GM19238 (cell line): Measurements from ENCODE around the gene SNX27.

Experiments
- DNase-seq: peaks from one replicate; pipeline ENCODE4 v3.0.0; 2011; ENCODE audit warnings: low spot score; ENCODE audit not compliant: insufficient read length

The SNX27 gene

DNA sequence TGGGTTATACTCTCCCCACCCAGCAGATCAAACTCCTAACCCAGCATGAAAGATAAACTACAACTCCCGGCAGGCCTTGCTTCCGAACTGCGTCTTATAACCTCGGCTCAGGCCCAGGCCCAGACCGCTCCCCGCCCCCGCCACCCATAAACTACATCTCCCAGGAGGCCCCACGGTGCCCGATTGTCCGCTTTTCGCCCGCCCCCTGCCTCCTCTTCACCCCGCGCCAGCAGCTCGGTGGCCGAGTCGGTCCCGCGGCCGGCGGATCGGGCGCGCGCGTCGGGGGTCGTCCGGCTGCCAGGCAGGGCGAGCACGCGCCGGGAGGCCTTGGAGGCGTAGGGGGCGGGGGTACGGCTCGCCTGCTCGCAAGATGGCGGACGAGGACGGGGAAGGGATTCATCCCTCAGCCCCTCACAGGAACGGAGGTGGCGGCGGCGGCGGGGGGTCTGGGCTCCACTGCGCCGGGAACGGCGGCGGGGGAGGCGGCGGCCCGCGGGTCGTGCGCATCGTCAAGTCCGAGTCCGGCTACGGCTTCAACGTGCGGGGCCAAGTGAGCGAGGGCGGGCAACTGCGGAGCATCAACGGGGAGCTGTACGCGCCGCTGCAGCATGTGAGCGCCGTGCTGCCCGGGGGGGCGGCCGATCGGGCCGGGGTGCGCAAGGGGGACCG, at the start of gene SNX27:
Gene SNX27, plus strand, starts transcription at position 219 of the 669 bp plus-strand sequence. Its CDS starts 152 bp downstream, at position 371.
- peak; percentile 97 for DNase-seq

DNA sequence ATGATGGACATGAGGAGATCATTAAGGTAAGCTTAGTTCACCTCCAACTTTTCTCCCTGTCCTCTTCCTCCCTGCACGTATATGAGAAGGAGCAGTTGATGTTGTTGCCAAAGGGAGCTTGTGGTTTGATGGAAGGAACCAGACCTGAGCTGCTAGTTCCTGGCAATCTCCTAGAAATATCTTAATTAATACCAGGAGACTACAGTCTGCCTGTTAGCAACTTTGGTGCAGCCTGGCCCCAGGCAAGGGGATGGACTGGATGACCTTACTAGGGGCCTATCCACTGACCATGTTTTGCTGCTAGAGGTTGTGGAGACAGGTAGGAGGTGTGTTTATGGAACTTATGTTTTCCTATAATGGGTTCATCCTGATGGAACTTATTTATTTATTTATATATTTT, 49.2 kb upstream of the SNX27 start:
- no peak for DNase-seq

DNA sequence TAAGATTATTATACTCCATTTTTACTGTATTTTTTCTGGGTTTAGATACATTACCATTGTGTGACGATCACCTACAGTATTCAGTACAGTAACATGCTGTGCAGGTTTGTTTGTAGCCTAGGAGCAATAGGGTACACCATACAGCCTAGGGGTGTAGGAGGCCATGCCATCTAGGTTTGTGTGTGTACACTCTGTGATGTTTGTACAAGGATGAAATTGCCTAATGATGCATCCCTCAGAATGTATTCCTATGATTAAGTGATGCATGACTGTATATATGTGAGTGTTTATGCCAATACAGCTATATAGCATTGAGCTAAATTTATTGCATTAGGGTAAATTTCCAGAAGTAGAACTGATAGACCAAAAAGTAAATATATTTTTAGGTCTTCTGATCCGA, 48.5 kb upstream of the SNX27 start:
- DNase-seq, result no peak

GRCh38 chr1:151565502-151566189, 46.2 kb upstream of the SNX27 start:
- DNase-seq, result no peak

GRCh38 chr1:151568626-151569088, 43.2 kb upstream of the SNX27 start:
- no peak for DNase-seq

DNA sequence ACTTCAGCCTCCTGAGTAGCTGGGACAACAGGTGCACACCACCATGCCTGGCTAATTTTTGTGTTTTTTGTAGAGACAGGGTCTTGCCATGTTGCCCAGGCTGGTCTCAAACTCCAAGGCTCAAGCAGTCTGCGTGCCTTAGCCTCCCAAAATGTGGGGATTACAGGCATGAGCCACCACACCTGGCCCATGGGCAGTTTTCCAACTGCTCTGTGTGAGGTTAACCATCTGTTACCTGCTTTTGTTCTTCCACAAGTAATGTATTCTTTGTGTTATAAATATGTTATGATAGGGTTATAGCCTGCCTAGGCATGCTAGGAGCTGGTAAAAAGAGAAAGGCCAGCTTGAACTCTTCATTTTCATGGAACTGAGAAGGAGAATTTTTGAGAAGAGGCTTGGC, 41.0 kb upstream of the SNX27 start:
- DNase-seq, result no peak

DNA sequence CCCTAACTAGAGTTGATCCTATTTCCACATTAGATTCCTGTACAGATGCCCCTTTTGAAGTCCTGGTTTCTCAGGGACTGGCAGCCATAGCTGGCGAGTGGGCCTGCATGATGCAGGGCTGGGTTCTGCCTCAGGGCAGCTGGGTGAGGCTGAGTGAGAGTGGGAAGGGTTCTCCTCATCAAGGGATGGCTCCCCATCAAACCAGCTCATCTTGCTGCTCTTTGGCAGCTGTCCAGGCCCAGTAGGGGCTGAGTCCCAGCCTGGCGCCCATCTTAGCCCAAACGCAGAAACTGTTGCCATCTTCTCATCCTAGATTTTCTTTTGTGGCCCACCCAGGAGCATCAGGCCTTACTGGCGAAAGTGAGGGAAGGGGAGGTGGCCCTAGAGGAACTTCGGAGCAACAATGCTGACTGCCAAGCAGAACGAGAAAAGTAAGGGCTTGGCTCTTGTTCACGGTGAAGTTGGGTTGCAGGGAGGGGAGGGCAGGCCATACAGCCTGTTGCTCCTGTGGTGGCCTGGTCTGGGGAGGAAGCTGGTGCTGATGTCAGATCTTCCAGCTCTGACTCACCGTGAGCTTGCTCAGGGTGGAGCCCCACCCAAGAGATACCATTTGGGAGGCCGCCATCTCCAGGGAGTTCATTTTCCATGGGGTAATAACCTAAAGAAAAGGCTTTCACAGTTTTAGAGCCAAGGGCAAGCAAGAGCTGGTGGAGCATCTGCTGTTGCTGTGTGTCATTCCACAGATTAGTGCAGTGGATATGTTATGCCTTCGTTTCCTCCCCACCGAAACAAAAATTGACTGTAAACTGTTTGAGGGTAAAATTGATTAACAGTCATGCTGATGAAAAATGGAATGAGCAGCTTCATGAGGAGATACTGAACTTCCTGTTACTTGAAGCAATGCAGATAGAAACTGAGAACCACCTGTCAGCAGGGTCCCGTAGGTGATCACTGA, 37.0 kb upstream of the SNX27 start:
- DNase-seq, result no peak

- DNase-seq, result no peak
Observed at GRCh38 chr1:151577173-151577572, 34.7 kb upstream of the SNX27 start.

DNA sequence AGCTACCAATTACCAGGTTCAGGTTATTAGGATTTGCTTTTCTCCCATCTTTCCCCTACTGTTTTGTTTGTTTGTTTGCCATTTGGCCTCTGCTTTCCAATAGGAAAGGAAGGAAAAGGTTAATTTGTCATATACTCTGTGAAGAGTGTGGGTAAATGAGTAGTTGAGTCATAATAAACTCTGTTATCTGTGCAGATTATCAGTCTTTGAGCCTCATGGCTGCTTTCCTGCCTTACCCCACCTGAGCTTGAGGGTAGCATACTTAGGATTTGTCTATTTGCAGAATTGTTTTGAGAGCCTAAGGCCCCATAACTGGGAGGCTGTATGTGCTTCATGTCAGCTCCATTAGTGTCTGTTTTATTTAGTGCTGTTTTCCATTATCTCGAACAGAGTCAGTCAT, 32.9 kb upstream of the SNX27 start:
- no peak for DNase-seq

- DNase-seq, result no peak
Observed at GRCh38 chr1:151579436-151580225, 32.2 kb upstream of the SNX27 start.

DNA sequence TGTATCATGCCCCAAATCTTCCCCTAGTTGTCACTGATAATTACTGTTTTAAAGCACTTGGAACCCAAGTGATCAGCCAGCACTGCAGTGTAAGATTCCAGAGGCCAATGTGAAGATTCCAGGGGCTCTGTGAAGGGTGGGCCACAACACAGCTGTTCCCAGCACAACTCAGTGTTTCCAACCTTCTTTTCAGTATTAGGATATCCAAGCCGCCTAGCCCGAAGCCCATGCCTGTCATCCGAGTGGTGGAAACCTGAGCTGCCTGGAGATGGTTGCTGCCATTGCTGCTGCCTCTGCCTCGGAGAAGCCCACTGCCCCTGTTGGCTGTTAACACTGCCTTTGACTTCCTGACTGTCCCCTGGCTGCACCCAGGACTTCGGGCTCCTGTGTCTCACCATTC, 30.4 kb upstream of the SNX27 start:
- no peak for DNase-seq

DNA sequence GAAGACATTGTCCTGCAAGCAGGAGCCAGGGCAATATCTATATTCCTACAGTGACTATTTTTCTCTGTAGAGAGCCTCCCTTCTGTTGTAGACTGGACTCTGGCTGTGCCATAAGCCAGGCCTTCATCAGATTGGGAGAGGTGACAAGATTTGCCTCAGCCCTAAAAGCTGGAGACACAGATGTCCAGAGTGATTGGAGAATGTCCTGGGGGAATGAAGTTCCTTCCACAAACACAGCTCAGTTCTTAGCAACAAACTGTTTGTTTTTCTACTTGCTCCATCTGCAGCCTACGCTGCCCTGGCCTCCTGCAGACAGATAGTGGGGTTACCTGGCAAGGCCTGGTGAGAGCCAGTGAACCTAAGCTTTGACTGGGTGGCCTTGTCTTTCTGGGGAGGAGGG, 29.9 kb upstream of the SNX27 start:
- DNase-seq, result no peak

DNA sequence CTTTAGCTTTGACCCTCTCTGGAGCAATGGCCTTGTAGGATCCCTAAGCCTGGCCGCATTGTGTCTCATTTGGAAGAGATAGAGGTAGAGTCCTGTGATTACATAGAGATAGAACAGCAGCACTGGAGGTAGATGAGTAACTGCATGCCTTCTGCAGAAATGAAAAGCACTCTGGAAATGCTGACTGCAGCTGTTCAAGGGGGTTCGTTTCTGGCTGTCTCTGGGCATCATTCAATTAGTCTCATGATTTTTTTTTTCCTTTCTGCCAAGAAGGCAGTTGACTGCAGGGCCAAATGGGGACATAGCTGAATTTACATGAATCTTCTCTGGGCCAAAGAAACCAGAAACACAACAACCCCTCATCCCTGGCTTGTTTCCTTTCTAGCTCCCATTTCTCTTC, 28.1 kb upstream of the SNX27 start:
- DNase-seq, result no peak

GRCh38 chr1:151584278-151584677, 27.6 kb upstream of the SNX27 start:
- DNase-seq, result no peak

- DNase-seq, result no peak
Observed at GRCh38 chr1:151584780-151585179, 27.1 kb upstream of the SNX27 start.

DNA sequence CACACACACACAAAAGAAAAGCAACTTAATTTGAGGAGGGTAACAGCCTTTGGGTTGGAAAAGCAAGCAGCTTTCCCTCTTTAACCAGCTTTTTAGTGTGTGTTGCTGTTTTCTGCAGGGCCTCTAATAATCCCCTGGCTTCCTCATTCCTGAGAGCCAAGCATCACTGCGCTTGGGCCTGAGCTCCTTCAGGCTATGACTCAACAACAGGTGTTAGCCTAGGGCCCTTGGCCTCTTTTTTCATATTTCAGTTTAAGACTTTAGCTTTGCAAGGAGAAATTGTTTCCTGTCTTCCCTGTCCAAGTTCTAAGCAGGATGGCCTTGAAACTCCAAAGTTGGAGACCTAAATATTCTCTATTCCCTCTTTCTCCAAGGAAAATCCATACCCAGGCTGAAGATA, 26.2 kb upstream of the SNX27 start:
- no peak for DNase-seq

DNA sequence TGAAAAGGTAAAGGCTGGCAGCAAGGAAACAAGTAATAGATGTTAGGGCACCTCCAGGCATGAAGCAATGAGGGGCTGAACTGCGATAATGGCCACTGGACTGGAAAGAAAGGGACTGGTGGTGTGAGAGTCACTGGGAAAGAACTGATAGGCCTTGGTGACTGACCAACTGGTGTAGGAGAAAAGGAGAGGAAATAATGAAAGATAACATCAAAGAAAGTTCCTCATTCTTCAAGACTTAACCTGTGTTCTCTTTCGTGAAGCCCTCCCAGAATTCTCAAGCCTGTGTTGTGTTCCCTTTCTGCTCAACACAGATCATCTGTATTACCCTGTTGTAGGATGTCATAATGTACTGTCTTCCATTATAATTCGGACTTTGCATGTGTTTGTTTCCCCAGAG, 20.9 kb upstream of the SNX27 start:
- no peak for DNase-seq

DNA sequence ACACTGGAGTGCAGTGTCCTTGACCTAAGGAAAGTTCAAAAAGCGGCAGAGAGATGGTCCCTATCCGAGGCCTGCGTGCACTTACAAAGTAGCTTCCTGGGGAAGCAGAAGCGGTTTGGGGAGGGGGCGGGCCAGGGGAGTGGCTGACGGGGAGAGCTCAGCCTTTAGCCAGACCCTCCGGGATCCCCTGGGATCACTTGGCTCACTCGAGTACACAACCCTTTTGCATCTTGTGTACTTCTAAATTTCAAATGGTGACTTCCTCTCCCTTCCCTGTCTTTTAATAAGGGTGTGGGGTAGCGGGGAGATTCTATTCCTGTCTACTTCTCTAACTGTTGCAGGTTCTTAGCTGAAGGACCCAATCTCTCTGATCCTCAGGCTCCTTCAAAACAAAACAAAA, 18.1 kb upstream of the SNX27 start:
- DNase-seq, result no peak

DNA sequence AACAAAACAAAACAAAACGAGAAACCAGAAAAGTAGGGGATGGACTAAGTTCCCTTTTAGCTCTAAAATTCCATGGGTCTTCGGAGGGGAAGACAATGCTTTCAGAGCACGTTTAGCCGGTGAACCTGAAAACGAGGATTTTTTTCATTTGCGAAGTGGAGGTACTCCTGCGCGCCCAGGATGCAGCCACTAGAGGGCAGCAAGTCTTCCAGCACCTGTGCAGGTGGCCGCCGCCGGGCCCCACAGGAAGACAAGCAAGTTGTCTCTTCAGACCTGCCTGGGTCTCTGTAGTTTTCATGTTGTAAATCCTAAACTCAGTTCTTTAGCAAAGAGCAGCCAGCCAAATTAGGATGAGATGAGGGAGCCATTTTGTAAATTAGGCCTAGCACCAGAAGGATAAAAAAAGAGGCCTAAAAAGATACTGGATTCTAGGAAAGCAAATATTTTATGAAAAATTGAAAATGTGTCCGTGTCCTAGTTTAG, 17.7 kb upstream of the SNX27 start:
- peak; percentile 79 for DNase-seq

- DNase-seq, result no peak
Observed at GRCh38 chr1:151596166-151596953, 15.5 kb upstream of the SNX27 start.
